Karpas-422 (cell line): ENCODE results near the gene AHDC1. TPM values are rescaled to one million over a fixed set of nuclear protein-coding genes. Genes with fewer than 3 reads are reported as not detected.

Experiments used
- DNase-seq: peaks from one replicate; pipeline ENCODE4 v3.0.0-alpha.2; 2015
- H2AFZ ChIP-seq: fragments of 200-600 bp; sonication (generic); 2 replicates; pipeline ENCODE4 v1.6.1; 2014; ENCODE audit warnings: antibody characterized with exemption, low read length, mixed read lengths
- H3K27ac ChIP-seq: fragments of 200-600 bp; sonication (generic); 2 replicates; pipeline ENCODE4 v1.5.1; 2014; ENCODE audit warnings: mild to moderate bottlenecking, low read length, moderate library complexity
- H3K27me3 ChIP-seq: fragments of 200-600 bp; sonication (generic); 2 replicates; pipeline ENCODE4 v1.6.1; 2014; ENCODE audit warnings: low read length, mixed read lengths
- H3K36me3 ChIP-seq: fragments of 200-600 bp; sonication (generic); 2 replicates; pipeline ENCODE4 v1.6.1; 2014; ENCODE audit warnings: low read length, mixed read lengths; ENCODE audit not compliant: insufficient read depth
- H3K4me1 ChIP-seq: fragments of 200-600 bp; sonication (generic); 2 replicates; pipeline ENCODE4 v1.6.1; 2014; ENCODE audit warnings: mild to moderate bottlenecking, low read length, mixed read lengths
- H3K4me2 ChIP-seq: fragments of 200-600 bp; sonication (generic); 2 replicates; pipeline ENCODE4 v1.6.1; 2014; ENCODE audit warnings: low read length, low read depth, mild to moderate bottlenecking; ENCODE audit not compliant: poor library complexity, severe bottlenecking
- H3K4me3 ChIP-seq: fragments of 200-600 bp; sonication (generic); 2 replicates; pipeline ENCODE4 v1.5.1; 2014; ENCODE audit warnings: mild to moderate bottlenecking, antibody characterized with exemption, low read length, mixed read lengths
- H3K79me2 ChIP-seq: fragments of 200-600 bp; sonication (generic); 2 replicates; pipeline ENCODE4 v1.6.1; 2014; ENCODE audit warnings: mild to moderate bottlenecking, low read length, mixed read lengths
- H3K9ac ChIP-seq: fragments of 200-600 bp; sonication (generic); 2 replicates; pipeline ENCODE4 v1.6.0; 2014; ENCODE audit warnings: low read length
- H3K9me2 ChIP-seq: fragments of 200-600 bp; sonication (generic), shearing (Covaris generic); replicated peaks from 2 replicates; pipeline ENCODE4 v1.6.0; 2014; ENCODE audit warnings: mild to moderate bottlenecking, low read length, moderate library complexity; ENCODE audit not compliant: insufficient read depth
- H3K9me3 ChIP-seq: fragments of 300-700, 200-600 bp; sonication (generic); 2 replicates; pipeline ENCODE4 v1.6.1; 2014; ENCODE audit warnings: low read length, mixed read lengths
- H4K20me1 ChIP-seq: fragments of 200-600 bp; sonication (generic); 2 replicates; pipeline ENCODE4 v1.6.1; 2014; ENCODE audit warnings: mild to moderate bottlenecking, antibody characterized with exemption, low read length, low read depth; ENCODE audit not compliant: insufficient read depth
- total RNA-seq: library from RNA; depleted of rRNA; stranded (reverse); fragments of >200 nt; shearing (Covaris generic); gene quantifications from 2 replicates; pipeline ENCODE4 v1.2.3, GENCODE V29; 2014; ENCODE audit warnings: low replicate concordance

The AHDC1 gene
- total RNA-seq, 1 experiment from 2014 or later = 2.2 TPM

- Histone ChIP-seq H3K9me2 (no peaks in the 10 kb centered on the region), H4K20me1 (peaks cover 14% of the 10 kb centered on the region; the same call in 1 of the 2 replicates), H3K4me1 (no peaks in the 10 kb centered on the region), H3K9ac (no peak overlapping the region), H3K4me2 (no peak overlapping the region), H3K9me3 (no peaks in the 10 kb centered on the region), H3K4me3 (no peak overlapping the region), H3K36me3 (no peaks in the 10 kb centered on the region), H2AFZ (no peak overlapping the region), H3K79me2 (no peaks in the 10 kb centered on the region), H3K27ac (no peak overlapping the region), H3K27me3 (no peaks in the 10 kb centered on the region)
- no peak for DNase-seq
Measured at GRCh38 chr1:27588256-27589232, 15.4 kb downstream of the AHDC1 start.

- peaks cover 12% of the 10 kb centered on the region; the same call in 1 of the 2 replicates for H4K20me1 ChIP-seq
- H3K9me2 ChIP-seq = no peaks in the 10 kb centered on the region
- no peak for DNase-seq
- H3K36me3 ChIP-seq = no peaks in the 10 kb centered on the region
- H3K4me3 ChIP-seq = no peak overlapping the region
- H2AFZ ChIP-seq = no peak overlapping the region
- H3K27ac ChIP-seq = no peak overlapping the region
- no peaks in the 10 kb centered on the region for H3K27me3 ChIP-seq
- no peaks in the 10 kb centered on the region for H3K79me2 ChIP-seq
- H3K9ac ChIP-seq = no peak overlapping the region
- H3K4me2 ChIP-seq = no peak overlapping the region
- H3K9me3 ChIP-seq = no peaks in the 10 kb centered on the region
- no peaks in the 10 kb centered on the region for H3K4me1 ChIP-seq
Measured at GRCh38 chr1:27585684-27586083, 18.3 kb downstream of the AHDC1 start.

- no peak overlapping the region for H3K4me3 ChIP-seq
- H3K4me2 ChIP-seq = no peak overlapping the region
- no peaks in the 10 kb centered on the region for H3K4me1 ChIP-seq
- H2AFZ ChIP-seq = no peak overlapping the region
- no peaks in the 10 kb centered on the region for H3K27me3 ChIP-seq
- no peak overlapping the region for H3K9ac ChIP-seq
- no peaks in the 10 kb centered on the region for H3K9me2 ChIP-seq
- H3K36me3 ChIP-seq = no peaks in the 10 kb centered on the region
- H3K79me2 ChIP-seq = no peaks in the 10 kb centered on the region
- H3K27ac ChIP-seq = no peak overlapping the region
- H3K9me3 ChIP-seq = no peaks in the 10 kb centered on the region
- no peak for DNase-seq
- 0 out of 2 replicates have a peak, but pooled peaks cover 9% of the 10 kb centered on the region for H4K20me1 ChIP-seq
Measured at GRCh38 chr1:27584453-27584852, 19.5 kb downstream of the AHDC1 start.

- no peak overlapping the region for H3K4me2 ChIP-seq
- H3K79me2 ChIP-seq = no peaks in the 10 kb centered on the region
Measured at GRCh38 chr1:27583479-27583878, 20.5 kb downstream of the AHDC1 start.

GRCh38 chr1:27581823-27582243, 22.1 kb downstream of the AHDC1 start:
- Histone ChIP-seq H3K27me3 (no peaks in the 10 kb centered on the region), H3K27ac (no peak overlapping the region), H3K9me3 (no peaks in the 10 kb centered on the region), H2AFZ (no peak overlapping the region), H3K9ac (no peak overlapping the region), H3K4me2 (no peak overlapping the region), H3K9me2 (no peaks in the 10 kb centered on the region), H3K4me3 (no peak overlapping the region), H4K20me1 (peaks cover 9% of the 10 kb centered on the region; the same call in 1 of the 2 replicates), H3K36me3 (no peaks in the 10 kb centered on the region), H3K4me1 (no peaks in the 10 kb centered on the region), H3K79me2 (no peaks in the 10 kb centered on the region)
- DNase-seq = no peak

More at GRCh38 chr1:27583479-27583878, 20.5 kb downstream of the AHDC1 start:
- H2AFZ ChIP-seq = no peak overlapping the region
- DNase-seq = no peak
- no peak overlapping the region for H3K27ac ChIP-seq
- no peak overlapping the region for H3K9ac ChIP-seq
- no peaks in the 10 kb centered on the region for H3K36me3 ChIP-seq
- 0 out of 2 replicates have a peak, but pooled peaks cover 9% of the 10 kb centered on the region for H4K20me1 ChIP-seq
- no peaks in the 10 kb centered on the region for H3K9me3 ChIP-seq
- no peaks in the 10 kb centered on the region for H3K4me1 ChIP-seq
- H3K27me3 ChIP-seq = no peaks in the 10 kb centered on the region
- H3K4me3 ChIP-seq = no peak overlapping the region
- H3K9me2 ChIP-seq = no peaks in the 10 kb centered on the region

GRCh38 chr1:27577504-27578188, 26.3 kb downstream of the AHDC1 start:
- no peaks in the 10 kb centered on the region for H3K9me2 ChIP-seq
- no peaks in the 10 kb centered on the region for H3K36me3 ChIP-seq
- DNase-seq = no peak
- no peaks in the 10 kb centered on the region for H3K9me3 ChIP-seq
- H3K27ac ChIP-seq = no peak overlapping the region
- peaks cover 20% of the 10 kb centered on the region; the same call in 1 of the 2 replicates for H4K20me1 ChIP-seq
- no peaks in the 10 kb centered on the region; the same call in 1 of the 2 replicates for H3K4me1 ChIP-seq
- H3K9ac ChIP-seq = no peak overlapping the region
- no peaks in the 10 kb centered on the region for H3K79me2 ChIP-seq
- no peaks in the 10 kb centered on the region for H3K27me3 ChIP-seq
- H3K4me2 ChIP-seq = no peak overlapping the region
- no peak overlapping the region for H3K4me3 ChIP-seq
- H2AFZ ChIP-seq = no peak overlapping the region

- H3K36me3 ChIP-seq = no peaks in the 10 kb centered on the region
Measured at GRCh38 chr1:27576806-27577227, 27.1 kb downstream of the AHDC1 start.

GRCh38 chr1:27575840-27576331, 28.1 kb downstream of the AHDC1 start:
- DNase-seq = no peak
- H3K4me3 ChIP-seq = no peak overlapping the region
- no peaks in the 10 kb centered on the region for H3K79me2 ChIP-seq
- no peak overlapping the region for H3K27ac ChIP-seq
- no peaks in the 10 kb centered on the region for H3K9me3 ChIP-seq
- peaks cover 6% of the 10 kb centered on the region; the same call in 1 of the 2 replicates for H3K4me1 ChIP-seq
- H2AFZ ChIP-seq = no peak overlapping the region
- H3K4me2 ChIP-seq = no peak overlapping the region
- H3K9me2 ChIP-seq = no peaks in the 10 kb centered on the region
- no peaks in the 10 kb centered on the region for H3K27me3 ChIP-seq
- H3K36me3 ChIP-seq = no peaks in the 10 kb centered on the region
- no peak overlapping the region for H3K9ac ChIP-seq
- peaks cover 25% of the 10 kb centered on the region; the same call in 1 of the 2 replicates for H4K20me1 ChIP-seq

More at GRCh38 chr1:27576806-27577227, 27.1 kb downstream of the AHDC1 start:
- Histone ChIP-seq H3K27me3 (no peaks in the 10 kb centered on the region), H3K4me2 (no peak overlapping the region), H4K20me1 (peaks cover 25% of the 10 kb centered on the region; the same call in 1 of the 2 replicates), H3K27ac (no peak overlapping the region), H3K9me3 (no peaks in the 10 kb centered on the region), H3K79me2 (no peaks in the 10 kb centered on the region), H3K9ac (no peak overlapping the region), H3K4me3 (no peak overlapping the region), H3K9me2 (no peaks in the 10 kb centered on the region), H3K4me1 (peaks cover 6% of the 10 kb centered on the region; the same call in 1 of the 2 replicates), H2AFZ (no peak overlapping the region)
- no peak for DNase-seq
